HEK293 (cell line): Measurements from ENCODE around the gene KNG1.

ENCODE experiments used
- CTCF ChIA-PET: fragments of 350-600 bp; formaldehyde crosslinking; extraction: SDS; loops from one replicate; lab custom pipeline; 2021; ENCODE audit warnings: antibody characterized with exemption; lab: Yijun Ruan, JAX
- POLR2A ChIA-PET: fragments of 300-600 bp; formaldehyde crosslinking; extraction: SDS; loops from one replicate; lab custom pipeline; 2020; ENCODE audit warnings: antibody characterized with exemption, inconsistent platforms; lab: Yijun Ruan, JAX
- H3K27ac ChIP-seq: fragments of 200-500 bp; sonication (Bioruptor generic); 2 replicates; pipeline ENCODE4 v1.5.1; 2014; ENCODE audit warnings: low read depth, low read length, control low read depth, inconsistent platforms; ENCODE audit errors: extremely low read depth
- H3K36me3 ChIP-seq, 2 experiments: fragments of 200-500 bp in 1 of 2; sonication (Bioruptor generic) in 1 of 2; 1 replicate in 1 of 2; 2 replicates in 1 of 2; pipeline ENCODE4 v1.5.1; 2014 to 2017; ENCODE audit warnings: inconsistent platforms in 2 of 2, low read length in 2 of 2; ENCODE audit not compliant: control insufficient read depth in 2 of 2, insufficient read depth in 1 of 2
- H3K4me1 ChIP-seq: fragments of 200-500 bp; sonication (Bioruptor generic); 2 replicates; pipeline ENCODE4 v1.5.1; 2014; ENCODE audit warnings: mild to moderate bottlenecking, low read length, inconsistent platforms; ENCODE audit not compliant: control insufficient read depth, insufficient read depth
- H3K4me3 ChIP-seq: 2 replicates; pipeline ENCODE4 v1.5.1; 2011; ENCODE audit warnings: low read depth, mild to moderate bottlenecking, control low read depth, low read length, moderate library complexity
- H3K9me3 ChIP-seq: fragments of 200-500 bp; sonication (Bioruptor generic); 2 replicates; pipeline ENCODE4 v1.5.1; 2014; ENCODE audit warnings: low read depth, low read length, inconsistent platforms; ENCODE audit not compliant: control insufficient read depth, insufficient read depth
- GLIS1 ChIP-seq: fragments of 450-650 bp; formaldehyde crosslinking; IDR thresholded peaks from 2 replicates; pipeline ENCODE4 v1.5.1; 2016; ENCODE audit warnings: missing biosample characterization, missing genetic modification characterization
- OSR2 ChIP-seq: fragments of 450-650 bp; formaldehyde crosslinking; IDR thresholded peaks from 2 replicates; pipeline ENCODE4 v1.5.1; 2016; ENCODE audit warnings: missing biosample characterization, missing genetic modification characterization
- PRDM6 ChIP-seq: fragments of 450-650 bp; formaldehyde crosslinking; IDR thresholded peaks from 2 replicates; pipeline ENCODE4 v1.5.1; 2017; ENCODE audit warnings: missing biosample characterization, missing genetic modification characterization
- REST ChIP-seq: fragments of 450-650 bp; formaldehyde crosslinking; IDR thresholded peaks from 2 replicates; pipeline ENCODE4 v1.5.1; 2016; ENCODE audit warnings: missing biosample characterization, missing genetic modification characterization
- ZBTB17 ChIP-seq: fragments of 450-650 bp; formaldehyde crosslinking; IDR thresholded peaks from 2 replicates; pipeline ENCODE4 v1.5.1; 2016; ENCODE audit warnings: missing biosample characterization, missing genetic modification characterization
- ZBTB44 ChIP-seq: fragments of 450-650 bp; IDR thresholded peaks from 2 replicates; pipeline ENCODE4 v1.5.1; 2018; ENCODE audit warnings: missing biosample characterization, mild to moderate bottlenecking, missing genetic modification characterization
- ZNF10 ChIP-seq: fragments of 450-650 bp; formaldehyde crosslinking; IDR thresholded peaks from 2 replicates; pipeline ENCODE4 v1.5.1; 2017; ENCODE audit warnings: missing biosample characterization, missing genetic modification characterization
- ZNF140 ChIP-seq: fragments of 450-650 bp; formaldehyde crosslinking; IDR thresholded peaks from 2 replicates; pipeline ENCODE4 v1.5.1; 2016; ENCODE audit warnings: missing biosample characterization, missing genetic modification characterization
- ZNF16 ChIP-seq: fragments of 450-650 bp; formaldehyde crosslinking; IDR thresholded peaks from 2 replicates; pipeline ENCODE4 v1.5.1; 2016; ENCODE audit warnings: low read depth, missing biosample characterization, missing genetic modification characterization
- ZNF18 ChIP-seq: fragments of 450-650 bp; formaldehyde crosslinking; IDR thresholded peaks from 2 replicates; pipeline ENCODE4 v1.5.1; 2016; ENCODE audit warnings: missing biosample characterization, missing genetic modification characterization
- ZNF214 ChIP-seq: fragments of 450-650 bp; formaldehyde crosslinking; IDR thresholded peaks from 2 replicates; pipeline ENCODE4 v1.5.1; 2017; ENCODE audit warnings: missing biosample characterization, mild to moderate bottlenecking, missing genetic modification characterization, borderline replicate concordance
- ZNF26 ChIP-seq: fragments of 450-650 bp; formaldehyde crosslinking; IDR thresholded peaks from 2 replicates; pipeline ENCODE4 v1.5.1; 2016; ENCODE audit warnings: missing biosample characterization, missing genetic modification characterization
- ZNF473 ChIP-seq: fragments of 450-650 bp; formaldehyde crosslinking; IDR thresholded peaks from 2 replicates; pipeline ENCODE4 v1.5.1; 2017; ENCODE audit warnings: missing biosample characterization, missing genetic modification characterization
- ZNF513 ChIP-seq: fragments of 450-650 bp; IDR thresholded peaks from 2 replicates; pipeline ENCODE4 v1.5.1; 2018; ENCODE audit warnings: missing biosample characterization, missing genetic modification characterization
- ZNF670 ChIP-seq: fragments of 450-650 bp; formaldehyde crosslinking; IDR thresholded peaks from 2 replicates; pipeline ENCODE4 v1.5.1; 2016; ENCODE audit warnings: missing biosample characterization, missing genetic modification characterization, low read depth

Gene KNG1

GRCh38 chr3:186788482-186789370 lies 71.6 kb downstream of the KNG1 start (continued):
- no peak for TF ChIP-seq ZNF214 (tag by site-specific recombination)

- peaks cover 3 to 97% of the 10 kb centered on the region in 2 experiments for H3K36me3 ChIP-seq
- no peak for TF ChIP-seq ZNF16 (tag by site-specific recombination)
- peak; percentile 95 for TF ChIP-seq PRDM6 (tag by site-specific recombination)
- peak; percentile 86 for TF ChIP-seq ZNF18 (tag by site-specific recombination)
- TF ChIP-seq GLIS1 (tag by site-specific recombination) = peak; percentile 50
- TF ChIP-seq ZBTB17 (tag by site-specific recombination) = 0 out of 2 replicates have a peak, but pooled peaks have one; percentile 21
- 0 out of 2 replicates have a peak, but pooled peaks have one; percentile 43 for TF ChIP-seq ZBTB44 (tag by site-specific recombination)
- TF ChIP-seq OSR2 (tag by site-specific recombination) = peak; percentile 22; the same call in 1 of the 2 replicates
- TF ChIP-seq ZNF26 (tag by site-specific recombination) = no peak
- TF ChIP-seq, all 188 proteins: peak for 6
- CTCF ChIA-PET = interaction anchor here (0.6 to 1.1 kb wide), 3 partner anchors 32 to 954 kb away, joined by 3 read pairs; no protein-coding TSS in a partner anchor
- Histone ChIP-seq H3K9me3 (no peaks in the 10 kb centered on the region), H3K27ac (no peak overlapping the region), H3K4me1 (no peaks in the 10 kb centered on the region), H3K4me3 (no peak overlapping the region)
- POLR2A ChIA-PET = interaction anchor here (0.6 to 1.0 kb wide), 2 partner anchors 11 to 219 kb away, joined by 3 read pairs; partner anchors contain the start of gene DNAJB11
Measured at GRCh38 chr3:186789554-186790260, 72.5 kb downstream of the KNG1 start.

GRCh38 chr3:186790261-186790981 lies 73.3 kb downstream of the KNG1 start:
- H3K27ac ChIP-seq = no peak overlapping the region
- H3K4me1 ChIP-seq = no peaks in the 10 kb centered on the region
- H3K4me3 ChIP-seq = no peak overlapping the region
- ChIA-PET CTCF (interaction anchor here (0.6 to 1.1 kb wide), 2 partner anchors 31 to 156 kb away, joined by 3 read pairs; no protein-coding TSS in a partner anchor), POLR2A (interaction anchor here (0.6 to 2.8 kb wide), 5 partner anchors 7 to 343 kb away, joined by 3 to 17 read pairs (median 4); partner anchors contain the start of genes DNAJB11 and EIF4A2)
- no peaks in the 10 kb centered on the region for H3K9me3 ChIP-seq
- peaks cover 5 to 96% of the 10 kb centered on the region in 2 experiments for H3K36me3 ChIP-seq
- 0 out of 2 replicates have a peak, but pooled peaks have one; percentile 10 for TF ChIP-seq ZNF10
- no peak for TF ChIP-seq REST (tag by site-specific recombination)
- TF ChIP-seq ZNF140 = no peak
- no peak for TF ChIP-seq ZNF513 (tag by site-specific recombination)
- 0 out of 2 replicates have a peak, but pooled peaks have one; percentile 6 for TF ChIP-seq OSR2 (tag by site-specific recombination)
- no peak for TF ChIP-seq ZNF670 (tag by site-specific recombination)
- TF ChIP-seq ZNF473 (tag by site-specific recombination) = no peak
